Body of pancreas (tissue), 4 donors: ENCODE data around the gene MYL12B.

ENCODE experiments used
- POLR2A ChIP-seq, 3 donors: fragments of 450-650 bp; IDR thresholded peaks; one replicate each; pipeline ENCODE4 v1.6.1; 2016; ENCODE audit warnings: antibody characterized with exemption in 3 of 3, mild to moderate bottlenecking in 2 of 3
- TF ChIP-seq, protein P1 (sequence below), 7 experiments: fragments of 450-650 bp in 4 of 7; fragments of 200-600 bp in 3 of 7; sonication (generic) in 3 of 7; IDR thresholded peaks; one replicate each; pipeline ENCODE4 v1.5.1; 2016 to 2019; ENCODE audit warnings: antibody characterized with exemption in 7 of 7

DNA sequence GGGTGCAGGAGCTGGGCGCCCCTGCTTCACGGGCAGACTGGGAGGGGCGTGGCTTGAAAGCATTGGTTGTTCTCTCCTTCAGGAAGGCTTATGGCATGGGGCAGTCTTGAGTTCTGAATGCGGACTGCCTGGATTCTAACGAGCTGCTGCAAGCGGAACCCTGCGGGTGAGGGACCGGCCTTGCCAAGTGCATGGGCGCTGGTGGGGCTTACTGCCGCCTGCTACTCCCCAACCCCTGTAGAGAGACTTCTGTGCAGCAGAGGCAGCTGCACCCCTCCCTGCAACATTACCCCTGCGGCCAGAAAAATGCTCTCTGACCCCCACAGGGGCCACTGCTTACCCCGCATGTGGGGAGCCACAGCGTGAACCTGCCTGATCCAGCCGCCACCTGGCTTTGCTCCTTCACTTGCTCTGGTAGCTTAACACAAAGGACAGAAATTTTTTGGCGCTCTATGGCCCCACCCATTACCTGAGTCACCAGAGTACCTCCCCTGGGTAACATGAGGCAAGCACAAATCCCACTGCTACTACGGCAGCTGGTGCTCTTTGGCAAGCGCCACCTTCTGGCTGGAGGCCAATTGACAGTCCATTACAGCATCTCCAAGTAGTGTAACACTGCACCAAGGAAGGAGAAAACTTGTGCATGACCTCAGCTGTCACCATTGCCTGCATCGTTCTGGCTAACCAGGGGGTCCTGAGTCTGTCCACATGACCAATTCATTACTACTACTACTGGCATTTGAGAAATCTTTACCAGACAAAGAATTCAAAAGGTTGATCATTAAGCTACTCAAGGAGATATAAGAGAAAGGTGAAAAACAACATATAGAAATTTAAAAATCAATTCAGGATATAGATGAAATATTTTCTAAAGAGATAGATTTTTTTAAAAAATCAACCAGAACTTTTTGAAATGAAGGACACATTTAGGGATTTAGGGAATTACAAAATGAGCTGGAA is 35.4 kb downstream of the MYL12B start:
- TF ChIP-seq, protein P1, sequence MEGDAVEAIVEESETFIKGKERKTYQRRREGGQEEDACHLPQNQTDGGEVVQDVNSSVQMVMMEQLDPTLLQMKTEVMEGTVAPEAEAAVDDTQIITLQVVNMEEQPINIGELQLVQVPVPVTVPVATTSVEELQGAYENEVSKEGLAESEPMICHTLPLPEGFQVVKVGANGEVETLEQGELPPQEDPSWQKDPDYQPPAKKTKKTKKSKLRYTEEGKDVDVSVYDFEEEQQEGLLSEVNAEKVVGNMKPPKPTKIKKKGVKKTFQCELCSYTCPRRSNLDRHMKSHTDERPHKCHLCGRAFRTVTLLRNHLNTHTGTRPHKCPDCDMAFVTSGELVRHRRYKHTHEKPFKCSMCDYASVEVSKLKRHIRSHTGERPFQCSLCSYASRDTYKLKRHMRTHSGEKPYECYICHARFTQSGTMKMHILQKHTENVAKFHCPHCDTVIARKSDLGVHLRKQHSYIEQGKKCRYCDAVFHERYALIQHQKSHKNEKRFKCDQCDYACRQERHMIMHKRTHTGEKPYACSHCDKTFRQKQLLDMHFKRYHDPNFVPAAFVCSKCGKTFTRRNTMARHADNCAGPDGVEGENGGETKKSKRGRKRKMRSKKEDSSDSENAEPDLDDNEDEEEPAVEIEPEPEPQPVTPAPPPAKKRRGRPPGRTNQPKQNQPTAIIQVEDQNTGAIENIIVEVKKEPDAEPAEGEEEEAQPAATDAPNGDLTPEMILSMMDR (IDR thresholded peaks at IDR 0.05): peak in 5 of 7 experiments; percentile 9 to 54 (median 35)
- peak; percentile 40 to 90 (median 76) for TF ChIP-seq POLR2A (IDR thresholded peaks at IDR 0.05)
